HepG2 (cell line): ENCODE data around the gene IL2. TPM values are rescaled to one million over a fixed set of nuclear protein-coding genes. Genes with fewer than 3 reads are reported as not detected.

Experiments
- ATAC-seq: fragments of 200-7000 bp; cut with Tn5 transposase; 3 replicates; pipeline ENCODE4 v1.9.1; 2020; ENCODE audit warnings: mild to moderate bottlenecking, moderate library complexity
- BruUV-seq: library from RNA; stranded (reverse); fragments of 400-500 nt; replicated peaks from 2 replicates; lab custom pipeline; 2021; lab: Mats Ljungman, UMichigan
- CTCF ChIA-PET: fragments of 300-600 bp; formaldehyde crosslinking; extraction: SDS; loops from one replicate; lab custom pipeline; 2021; ENCODE audit warnings: low total read pairs, inconsistent platforms, low intra/inter-chr PET ratio; lab: Yijun Ruan, JAX
- POLR2A ChIA-PET: fragments of 350-600 bp; sonication (Branson Sonifier 250); formaldehyde crosslinking; loops from one replicate; lab custom pipeline; 2020; ENCODE audit warnings: antibody characterized with exemption, inconsistent platforms; lab: Yijun Ruan, JAX
- DNase-seq: peaks from one replicate; pipeline ENCODE4 v3.0.0-alpha.2; 2015; ENCODE audit warnings: low spot score
- FAIRE-seq: peaks from 3 replicates; lab custom pipeline; 2011; peaks lifted over from hg19 to GRCh38; lab: Jason Lieb, UNC
- H2AFZ ChIP-seq: one replicate; pipeline ENCODE4 v1.6.1; 2011; ENCODE audit warnings: low read length, inconsistent platforms
- H3K27ac ChIP-seq: fragments of 300-600 bp; 3 replicates; pipeline ENCODE4 v1.8.0; 2011; ENCODE audit warnings: mixed run types, mild to moderate bottlenecking, mixed read lengths, low read length, inconsistent platforms; ENCODE audit not compliant: insufficient read depth; ENCODE audit errors: extremely low read length
- H3K27me3 ChIP-seq, 2 experiments: fragments of 200-600 bp in 1 of 2; 2 replicates in 1 of 2; 3 replicates in 1 of 2; pipeline versions ENCODE4 v1.6.0 to v1.8.0; 2011; ENCODE audit warnings: low read length in 2 of 2, mild to moderate bottlenecking in 2 of 2, moderate library complexity in 2 of 2, inconsistent platforms in 1 of 2; ENCODE audit not compliant: insufficient read depth in 2 of 2, control insufficient read depth in 1 of 2
- H3K36me3 ChIP-seq, 2 experiments: fragments of 200-600 bp in 1 of 2; replicated peaks in 1 of 2; 2 replicates in 1 of 2; 3 replicates in 1 of 2; pipeline versions ENCODE4 v1.5.1 to v1.8.0; 2011; ENCODE audit warnings: low read length in 2 of 2, inconsistent platforms in 1 of 2; ENCODE audit not compliant: insufficient read depth in 2 of 2, control insufficient read depth in 1 of 2
- H3K4me1 ChIP-seq: 2 replicates; pipeline ENCODE4 v1.5.1; 2012; ENCODE audit warnings: low read length, inconsistent platforms; ENCODE audit not compliant: insufficient read depth
- H3K4me2 ChIP-seq: 2 replicates; pipeline ENCODE4 v1.6.0; 2011; ENCODE audit warnings: low read depth, low read length, inconsistent platforms
- H3K4me3 ChIP-seq, 3 experiments: fragments of 200-600 bp in 1 of 3; sonication (generic), shearing (Covaris generic) in 1 of 3; replicated peaks in 1 of 3; 2 replicates each; pipeline ENCODE4 v1.5.1; 2011 to 2016; ENCODE audit warnings: low read length in 3 of 3, inconsistent platforms in 2 of 3, low read depth in 2 of 3, mild to moderate bottlenecking in 2 of 3, control low read depth in 1 of 3, mixed read lengths in 1 of 3; ENCODE audit not compliant: insufficient read depth in 1 of 3
- H3K79me2 ChIP-seq: one replicate; pipeline ENCODE4 v1.6.1; 2011; ENCODE audit warnings: low read length, inconsistent platforms; ENCODE audit not compliant: insufficient read depth
- H3K9ac ChIP-seq: 2 replicates; pipeline ENCODE4 v1.6.0; 2011; ENCODE audit warnings: mild to moderate bottlenecking, low read depth, low read length, inconsistent platforms; ENCODE audit not compliant: insufficient read depth
- H3K9me3 ChIP-seq: 2 replicates; pipeline ENCODE4 v1.5.1; 2012; ENCODE audit warnings: mild to moderate bottlenecking, low read length
- H4K20me1 ChIP-seq: 2 replicates; pipeline ENCODE4 v1.6.0; 2011; ENCODE audit warnings: inconsistent platforms, mild to moderate bottlenecking, low read length, moderate library complexity; ENCODE audit not compliant: insufficient read depth
- AGO2 ChIP-seq: fragments of 200-400 bp; formaldehyde crosslinking; optimal IDR thresholded peaks from 2 replicates; pipeline ENCODE3; 2017; ENCODE audit warnings: mild to moderate bottlenecking, low read depth, low read length, moderate library complexity
- AHR ChIP-seq: IDR thresholded peaks from 2 replicates; pipeline ENCODE4 v1.6.1; 2018; ENCODE audit warnings: missing genetic modification reagents, missing compliant biosample characterization
- CREM ChIP-seq, 2 experiments: sonication (generic) in 1 of 2; formaldehyde crosslinking in 1 of 2; IDR thresholded peaks; 2 replicates each; pipeline versions ENCODE4 v1.4.0 to v1.6.1; 2016 to 2020; ENCODE audit warnings: antibody characterized with exemption in 1 of 2, mild to moderate bottlenecking in 1 of 2, missing genetic modification reagents in 1 of 2
- HMGA1 ChIP-seq: sonication (generic); formaldehyde crosslinking; conservative IDR thresholded peaks from 2 replicates; pipeline ENCODE4 v1.4.0; 2020; ENCODE audit warnings: missing genetic modification reagents
- IKZF1 ChIP-seq: fragments of 450-650 bp; IDR thresholded peaks from 2 replicates; pipeline ENCODE4 v1.7.1; 2016
- KDM4B ChIP-seq: sonication (generic); formaldehyde crosslinking; IDR thresholded peaks from 2 replicates; pipeline ENCODE4 v1.4.0; 2020; ENCODE audit warnings: missing genetic modification reagents
- MAX ChIP-seq: IDR thresholded peaks from 2 replicates; pipeline ENCODE4 v1.6.1; 2012; ENCODE audit warnings: inconsistent platforms
- MED8 ChIP-seq: sonication (generic); formaldehyde crosslinking; IDR thresholded peaks from 2 replicates; pipeline ENCODE4 v1.8.1; 2023; ENCODE audit warnings: mild to moderate bottlenecking, missing genetic modification reagents; ENCODE audit not compliant: insufficient replicate concordance
- POLR2A ChIP-seq, 2 experiments: IDR thresholded peaks; 2 replicates each; pipeline ENCODE4 v1.6.1; 2011; ENCODE audit warnings: low read depth in 2 of 2, low read length in 2 of 2, mild to moderate bottlenecking in 1 of 2, moderate library complexity in 1 of 2; ENCODE audit not compliant: insufficient read depth in 1 of 2
- SOX13 ChIP-seq, 3 experiments: fragments of 450-650 bp in 1 of 3; sonication (generic) in 1 of 3; formaldehyde crosslinking in 1 of 3; IDR thresholded peaks in 2 of 3; conservative IDR thresholded peaks in 1 of 3; 2 replicates each; pipeline versions ENCODE4 v1.5.0 to v1.6.1; 2016 to 2020; ENCODE audit warnings: antibody characterized with exemption in 1 of 3, mild to moderate bottlenecking in 1 of 3, missing compliant biosample characterization in 1 of 3, missing genetic modification reagents in 1 of 3, moderate library complexity in 1 of 3
- THAP11 ChIP-seq: IDR thresholded peaks from 2 replicates; pipeline ENCODE4 v1.6.1; 2016; ENCODE audit warnings: missing biosample characterization, missing genetic modification reagents
- TRAFD1 ChIP-seq: sonication (generic); formaldehyde crosslinking; IDR thresholded peaks from 2 replicates; pipeline ENCODE4 v1.5.1; 2020; ENCODE audit warnings: missing genetic modification reagents, mild to moderate bottlenecking, borderline replicate concordance
- ZMAT3 ChIP-seq: sonication (generic); formaldehyde crosslinking; conservative IDR thresholded peaks from 2 replicates; pipeline ENCODE4 v1.7.0; 2021; ENCODE audit warnings: missing genetic modification reagents
- ZNF44 ChIP-seq: sonication (generic); formaldehyde crosslinking; IDR thresholded peaks from 2 replicates; pipeline ENCODE4 v1.5.1; 2020; ENCODE audit warnings: mild to moderate bottlenecking, missing genetic modification reagents
- WGBS: methylation state at CpG from one replicate; pipeline ENCODE4 v1.1.6; 2017; ENCODE audit warnings: low lambda C conversion rate; 5-methylcytosine and 5-hydroxymethylcytosine counted together
- in situ Hi-C: cut with HindIII; loops from 2 replicates; pipeline ENCODE4 v1.10.0; 2017; ENCODE audit warnings: low pct_unique_long_range_greater_than_20kb; ENCODE audit not compliant: extremely low pct_ligation_motif_present
- intact Hi-C: fragments of 100-400 bp; cut with micrococcal nuclease; formaldehyde crosslinking; loops from one replicate; pipeline ENCODE4 v1.10.0; 2022; ENCODE audit not compliant: unreplicated experiment
- polyA plus RNA-seq, 8 experiments: library from polyadenylated mRNA; depleted of rRNA in 3 of 8; stranded (reverse) in 7 of 8; unstranded in 1 of 8; fragments of >200 nt; fragmentation: Illumina TruSeq in 4 of 8; extraction: Trizol in 4 of 8; gene quantifications; 2 replicates each; pipeline versions ENCODE4 v1.2.1 to v1.2.3, GENCODE V29; 2011 to 2016; ENCODE audit warnings: low read depth in 4 of 8, missing spikeins in 1 of 8, mixed read lengths in 1 of 8; ENCODE audit not compliant: insufficient read depth in 1 of 8
- total RNA-seq, 5 experiments: library from RNA; depleted of rRNA; stranded (reverse); fragments of >200 nt; fragmentation: Illumina TruSeq; extraction: Trizol; gene quantifications; 2 replicates each; pipeline ENCODE4 v1.2.3, GENCODE V29; 2016; ENCODE audit warnings: low read depth in 1 of 5
- TF ChIP-seq, protein P1 (sequence below): sonication (generic); formaldehyde crosslinking; IDR thresholded peaks from 2 replicates; pipeline ENCODE4 v1.4.0; 2020; ENCODE audit warnings: missing genetic modification reagents
- TF ChIP-seq, protein P2 (sequence below): sonication (generic); formaldehyde crosslinking; IDR thresholded peaks from 2 replicates; pipeline ENCODE4 v1.5.0; 2020; ENCODE audit warnings: missing genetic modification reagents
- TF ChIP-seq, protein P3 (sequence below): IDR thresholded peaks from 2 replicates; pipeline ENCODE4 v1.6.1; 2016; ENCODE audit warnings: low read depth, borderline replicate concordance

IL2 gene
- total and polyA plus RNA-seq, 2 of the 13 experiments (the other 11 are each of a cell fraction or from before 2014, with no cell fraction given): not detected

- Histone ChIP-seq H3K27ac (no peak overlapping the region), H3K4me1 (no peaks in the 10 kb centered on the region), H3K36me3 (no peaks in the 10 kb centered on the region), H2AFZ (no peak overlapping the region), H3K9ac (no peak overlapping the region), H3K9me3 (no peaks in the 10 kb centered on the region), H4K20me1 (no peaks in the 10 kb centered on the region), H3K27me3 (no peaks in the 10 kb centered on the region), H3K4me2 (no peak overlapping the region), H3K79me2 (no peaks in the 10 kb centered on the region), H3K4me3 (no peak overlapping the region)
- no TSS peak for BruUV-seq
- ATAC-seq (no peak), FAIRE-seq (no peak), DNase-seq (no peak)
- POLR2A ChIA-PET: no interaction called here
- in situ Hi-C loops: no loop called here
- intact Hi-C loops: no loop called here
- no peak for TF ChIP-seq MAX
- TF ChIP-seq, protein P1, sequence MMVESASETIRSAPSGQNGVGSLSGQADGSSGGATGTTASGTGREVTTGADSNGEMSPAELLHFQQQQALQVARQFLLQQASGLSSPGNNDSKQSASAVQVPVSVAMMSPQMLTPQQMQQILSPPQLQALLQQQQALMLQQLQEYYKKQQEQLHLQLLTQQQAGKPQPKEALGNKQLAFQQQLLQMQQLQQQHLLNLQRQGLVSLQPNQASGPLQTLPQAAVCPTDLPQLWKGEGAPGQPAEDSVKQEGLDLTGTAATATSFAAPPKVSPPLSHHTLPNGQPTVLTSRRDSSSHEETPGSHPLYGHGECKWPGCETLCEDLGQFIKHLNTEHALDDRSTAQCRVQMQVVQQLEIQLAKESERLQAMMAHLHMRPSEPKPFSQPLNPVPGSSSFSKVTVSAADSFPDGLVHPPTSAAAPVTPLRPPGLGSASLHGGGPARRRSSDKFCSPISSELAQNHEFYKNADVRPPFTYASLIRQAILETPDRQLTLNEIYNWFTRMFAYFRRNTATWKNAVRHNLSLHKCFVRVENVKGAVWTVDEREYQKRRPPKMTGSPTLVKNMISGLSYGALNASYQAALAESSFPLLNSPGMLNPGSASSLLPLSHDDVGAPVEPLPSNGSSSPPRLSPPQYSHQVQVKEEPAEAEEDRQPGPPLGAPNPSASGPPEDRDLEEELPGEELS (CRISPR knock-in tag): no peak
- TF ChIP-seq IKZF1: no peak
- TF ChIP-seq HMGA1 (CRISPR knock-in tag): no peak
- TF ChIP-seq, protein P2, sequence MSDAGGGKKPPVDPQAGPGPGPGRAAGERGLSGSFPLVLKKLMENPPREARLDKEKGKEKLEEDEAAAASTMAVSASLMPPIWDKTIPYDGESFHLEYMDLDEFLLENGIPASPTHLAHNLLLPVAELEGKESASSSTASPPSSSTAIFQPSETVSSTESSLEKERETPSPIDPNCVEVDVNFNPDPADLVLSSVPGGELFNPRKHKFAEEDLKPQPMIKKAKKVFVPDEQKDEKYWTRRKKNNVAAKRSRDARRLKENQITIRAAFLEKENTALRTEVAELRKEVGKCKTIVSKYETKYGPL (CRISPR knock-in tag): no peak
- no peak for TF ChIP-seq TRAFD1
- no peak for TF ChIP-seq MED8 (CRISPR knock-in tag)
- TF ChIP-seq ZMAT3 (CRISPR knock-in tag): no peak
- no peak for TF ChIP-seq THAP11
- no peak for TF ChIP-seq AGO2
- TF ChIP-seq AHR: no peak
- TF ChIP-seq SOX13 (IDR thresholded peaks at IDR 0.05): no peak
- TF ChIP-seq SOX13 (CRISPR knock-in tag; conservative IDR thresholded peaks at IDR 0.05 in 1 of 2, IDR thresholded peaks at IDR 0.05 in 1 of 2): no peak
- TF ChIP-seq CREM (IDR thresholded peaks at IDR 0.05): no peak
- TF ChIP-seq CREM (CRISPR knock-in tag; IDR thresholded peaks at IDR 0.05): no peak
- no peak for TF ChIP-seq ZNF44 (CRISPR knock-in tag)
- TF ChIP-seq POLR2A (IDR thresholded peaks at IDR 0.05; ENCODE audit: insufficient read depth in 1 of 2, low read depth in 2 of 2, low read length in 2 of 2): no peak
- TF ChIP-seq, protein P3, sequence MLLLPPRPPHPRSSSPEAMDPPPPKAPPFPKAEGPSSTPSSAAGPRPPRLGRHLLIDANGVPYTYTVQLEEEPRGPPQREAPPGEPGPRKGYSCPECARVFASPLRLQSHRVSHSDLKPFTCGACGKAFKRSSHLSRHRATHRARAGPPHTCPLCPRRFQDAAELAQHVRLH (CRISPR knock-in tag): no peak
- TF ChIP-seq KDM4B (CRISPR knock-in tag): no peak
- WGBS: 43% methylated on average over 1 of the region's 1 CpG
- CTCF ChIA-PET: no interaction called here
These were observed 24.3 kb upstream of the IL2 start for GRCh38 chr4:122480655-122481487.
